MV-4-11 (cell line): ENCODE data around the gene GPR39.

Experiments used
- DNase-seq: peaks from one replicate; lab custom pipeline; 2025; lab: John Stamatoyannopoulos, UW

The GPR39 gene

DNA sequence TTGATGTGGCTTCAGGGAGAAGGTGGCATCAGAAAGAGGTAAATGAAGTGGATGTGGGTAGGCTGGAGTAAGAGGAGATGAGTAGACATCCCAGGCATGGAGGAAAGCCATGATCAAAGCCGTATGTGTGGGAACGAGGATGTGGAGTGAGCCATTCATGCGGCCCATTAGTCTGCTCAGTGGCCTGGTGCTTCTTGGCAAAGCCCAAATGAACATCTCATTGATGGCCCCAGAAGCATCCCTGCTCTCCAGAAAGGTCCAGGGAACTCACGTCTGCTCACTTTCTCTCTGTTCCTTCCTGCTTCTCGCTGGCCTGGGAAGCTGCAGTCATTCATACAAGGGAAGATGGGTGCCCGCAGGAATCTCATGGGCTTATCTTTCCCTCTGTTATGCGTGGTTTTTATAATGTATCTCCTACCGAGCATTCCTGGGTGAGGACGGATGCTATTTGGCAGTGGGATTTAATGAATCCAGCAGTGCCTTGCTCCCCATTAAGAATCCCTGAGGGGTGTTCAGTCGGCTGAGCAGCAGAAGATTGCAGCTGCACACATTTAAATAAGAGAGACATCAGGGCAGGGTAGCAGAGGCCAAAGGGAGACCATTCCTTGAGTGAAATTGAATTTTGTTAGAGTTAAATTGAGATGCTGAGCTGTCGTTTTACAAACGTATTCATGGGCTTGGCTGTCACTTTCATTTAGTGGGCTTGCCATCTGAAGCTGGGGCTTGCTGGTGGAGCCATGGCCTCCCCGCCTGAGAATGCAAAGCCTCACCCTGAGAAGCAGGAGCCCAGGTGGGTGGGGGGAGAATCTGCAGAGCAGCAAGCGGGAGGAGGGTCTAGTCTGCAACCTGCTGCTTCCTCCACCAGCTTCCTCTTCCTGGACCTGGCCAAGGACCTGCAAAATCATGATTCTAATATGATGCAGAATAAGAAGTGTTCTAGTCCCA lies 188.9 kb downstream of the GPR39 start:
- no peak for DNase-seq

DNA sequence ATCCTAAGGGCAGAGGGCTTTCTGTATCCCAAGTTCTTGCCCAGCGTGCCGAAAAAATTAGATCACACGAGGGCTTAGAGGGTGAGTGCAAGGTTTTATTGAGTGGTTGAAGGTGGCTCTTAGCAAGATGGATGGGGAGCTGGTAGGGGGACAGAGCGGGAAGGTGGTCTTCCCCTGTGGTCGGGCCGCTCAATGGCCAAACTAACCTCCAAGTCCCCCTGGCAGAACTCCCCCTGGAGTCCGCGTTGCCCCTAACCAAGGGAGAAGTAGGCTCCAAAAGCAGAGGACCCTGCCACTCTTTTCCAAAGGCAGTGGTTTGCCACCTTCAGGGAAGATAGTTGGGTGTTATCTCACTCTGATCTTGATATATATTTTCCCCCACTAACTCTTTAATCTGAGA lies 190.0 kb downstream of the GPR39 start:
- DNase-seq, result no peak

DNA sequence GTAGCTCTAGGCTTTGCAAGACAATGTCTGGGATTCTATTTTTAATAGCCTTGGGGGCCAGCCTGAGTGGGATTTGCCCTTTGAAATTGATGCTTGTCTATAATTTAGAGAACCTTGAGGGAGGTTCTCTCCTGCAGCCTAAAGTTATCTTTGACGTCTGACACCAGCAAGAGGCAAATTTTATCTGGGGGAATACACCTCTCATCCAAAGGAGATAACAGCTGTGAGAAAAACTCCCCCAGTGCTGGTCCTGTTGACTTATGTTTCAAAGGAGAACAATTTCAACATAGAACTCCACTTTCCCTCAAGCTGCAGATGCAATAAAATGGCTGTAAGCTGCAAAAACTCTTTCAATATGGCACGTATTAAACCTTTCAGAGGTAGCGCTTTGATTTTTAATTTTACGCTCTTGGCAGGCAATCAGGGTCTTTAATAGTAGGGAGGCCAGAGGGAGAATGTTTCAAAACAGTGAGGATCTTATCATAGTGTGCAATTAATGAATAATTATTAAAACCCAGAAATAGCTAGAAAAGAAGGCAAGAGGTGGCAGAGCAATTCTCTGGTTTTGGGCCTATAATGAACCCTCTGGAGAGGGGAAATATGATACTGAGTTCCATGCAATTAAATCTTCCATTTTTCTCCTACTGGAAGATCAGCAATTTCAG lies 191.0 kb downstream of the GPR39 start:
- DNase-seq, result no peak

DNA sequence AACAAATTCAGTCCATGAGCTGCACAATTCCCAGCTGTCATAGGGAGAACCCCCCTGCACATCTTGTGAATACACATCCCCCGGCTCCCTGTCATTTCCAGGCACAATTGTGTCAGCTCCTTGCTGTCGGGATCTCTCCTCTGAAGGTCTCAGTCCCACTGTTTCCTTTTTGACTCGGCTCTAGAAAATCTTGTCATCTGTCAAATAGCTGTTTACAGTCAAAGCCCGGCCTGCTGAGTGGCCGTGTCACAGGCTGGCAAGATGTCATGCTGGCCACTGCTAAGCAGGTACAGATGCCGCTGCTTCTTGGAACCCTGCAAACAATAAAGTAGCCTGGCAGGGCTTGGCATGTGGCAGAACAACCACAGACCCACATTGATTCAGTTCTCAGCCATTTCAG lies 191.7 kb downstream of the GPR39 start:
- no peak for DNase-seq

DNA sequence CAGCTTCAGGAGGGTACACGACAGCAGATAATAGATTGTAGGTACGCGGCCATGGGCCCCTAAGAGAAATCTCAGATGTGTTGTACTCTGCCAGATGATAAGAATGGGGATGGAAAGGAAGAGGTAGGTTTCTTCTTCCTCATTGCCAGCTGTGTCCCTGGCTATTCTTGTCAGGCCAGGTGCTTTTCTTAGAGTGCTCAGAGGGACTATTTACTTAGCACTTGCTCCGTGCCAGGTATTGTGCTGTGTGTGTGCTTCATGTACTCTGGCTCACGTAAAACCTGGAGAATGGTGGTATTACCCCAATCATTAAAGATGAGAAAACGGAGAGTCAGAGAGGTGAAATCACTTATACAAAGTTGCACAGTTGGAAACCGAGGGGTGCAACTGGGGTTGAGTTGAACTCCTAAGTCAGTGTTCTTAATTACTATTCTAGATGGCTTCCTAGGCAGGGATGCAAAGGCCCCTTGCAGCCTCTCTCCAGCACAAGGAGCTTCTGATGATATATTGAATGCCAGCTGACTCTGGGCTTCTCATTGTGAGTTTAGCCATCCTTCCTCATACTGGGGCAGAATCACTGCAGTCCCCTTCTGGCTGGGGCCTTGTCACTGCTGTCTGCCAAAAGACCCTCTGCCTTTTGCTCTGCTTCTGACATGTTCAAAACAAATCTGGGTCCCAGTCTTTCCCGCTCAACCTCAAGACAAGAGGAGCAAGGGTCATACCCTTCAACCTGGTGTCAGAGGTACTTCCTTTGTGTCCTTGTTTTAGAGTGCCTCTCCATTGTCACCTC lies 192.7 kb downstream of the GPR39 start:
- DNase-seq, result no peak

DNA sequence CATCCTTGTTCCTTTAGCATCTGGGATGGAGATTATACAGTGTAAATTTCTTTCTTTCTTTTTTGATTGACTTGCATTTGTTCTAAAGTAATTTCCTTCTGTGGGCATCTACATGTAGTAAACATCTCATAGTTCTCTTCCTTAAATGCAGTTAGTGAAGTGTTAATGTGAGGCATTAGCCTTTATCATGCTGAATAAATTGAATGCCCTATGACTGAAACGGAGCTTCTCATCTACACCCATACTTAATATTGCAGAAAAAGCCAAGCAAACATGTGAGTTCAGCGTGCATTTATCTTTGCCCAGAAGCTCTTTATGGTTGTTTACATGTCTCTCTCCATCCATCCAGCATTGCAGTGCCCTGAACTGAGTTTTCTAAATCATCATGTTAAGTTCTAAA lies 195.1 kb downstream of the GPR39 start:
- no peak for DNase-seq

DNA sequence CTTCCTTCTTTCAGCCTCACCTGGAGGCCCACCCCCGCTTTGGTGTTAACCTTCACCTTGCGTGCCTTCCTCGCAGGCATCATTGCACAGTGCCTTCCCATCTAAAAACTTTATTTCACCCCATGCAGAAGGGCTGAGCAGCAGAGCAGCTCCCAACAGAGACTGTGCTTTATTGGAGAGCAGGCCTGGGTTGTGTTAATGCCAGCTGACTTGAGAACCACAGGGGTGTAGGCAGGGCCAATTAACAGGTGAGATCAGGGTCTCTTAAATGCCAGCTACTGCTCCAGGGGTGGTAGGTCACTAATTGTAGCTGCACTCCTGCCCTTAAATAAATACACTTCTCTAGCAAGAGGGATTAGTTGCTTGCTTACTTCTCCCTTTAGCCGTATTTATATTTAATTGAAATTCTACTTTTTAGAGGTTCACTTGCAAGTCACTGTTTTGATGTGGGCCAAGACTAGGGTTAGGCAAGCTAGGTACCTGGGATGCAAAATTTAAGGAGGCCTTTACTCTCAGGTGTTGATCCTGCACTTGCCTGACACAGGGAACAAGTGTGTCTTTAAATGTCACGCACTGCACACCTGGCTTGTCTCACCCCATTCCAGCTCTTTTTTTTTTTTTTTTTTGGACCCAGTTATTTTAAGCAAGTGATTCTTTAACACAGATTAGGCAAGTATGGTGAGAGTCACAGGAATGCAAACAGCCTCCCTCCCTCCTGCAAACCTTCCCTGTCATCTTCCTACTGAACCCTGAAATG lies 198.9 kb downstream of the GPR39 start:
- no peak for DNase-seq

DNA sequence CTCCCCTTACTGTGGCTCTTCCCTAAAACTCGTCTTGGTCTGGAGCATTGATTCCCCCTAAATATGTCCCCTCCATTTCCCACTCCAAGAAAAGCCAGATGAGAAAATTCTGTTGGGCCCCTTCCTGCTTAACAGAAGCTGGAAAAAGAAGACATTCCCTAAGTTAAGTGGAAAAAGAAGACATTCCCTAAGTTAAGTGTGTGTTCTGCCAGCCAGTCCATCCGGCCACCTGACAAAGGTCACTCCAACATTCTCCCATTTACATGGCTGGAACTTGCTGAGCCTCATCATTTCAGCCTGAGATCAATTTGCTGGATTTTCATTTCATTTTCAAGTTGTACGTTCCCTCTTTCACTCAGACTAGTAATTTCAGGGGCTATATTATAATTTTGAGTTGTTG lies 201.4 kb downstream of the GPR39 start:
- no peak for DNase-seq

DNA sequence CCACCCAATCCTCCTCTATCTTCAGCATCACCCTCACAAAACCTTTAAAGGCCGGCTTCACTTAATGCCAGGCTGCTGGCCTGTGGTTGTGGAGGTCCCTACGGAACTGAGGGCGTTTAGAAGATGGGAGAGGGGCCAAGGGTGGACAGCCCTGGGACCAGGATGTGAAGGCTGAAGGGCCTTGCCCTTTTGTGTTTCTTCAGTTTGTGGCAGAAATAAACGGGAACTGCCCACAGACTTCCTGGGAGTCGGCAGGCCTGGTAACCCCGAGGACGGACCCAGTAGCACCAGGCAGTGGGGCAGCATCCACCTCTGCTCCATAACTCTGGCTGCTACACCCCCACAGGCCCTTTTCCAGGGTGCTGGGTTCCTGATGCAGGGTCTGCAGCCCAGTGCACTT lies 202.1 kb downstream of the GPR39 start:
- DNase-seq, result no peak

DNA sequence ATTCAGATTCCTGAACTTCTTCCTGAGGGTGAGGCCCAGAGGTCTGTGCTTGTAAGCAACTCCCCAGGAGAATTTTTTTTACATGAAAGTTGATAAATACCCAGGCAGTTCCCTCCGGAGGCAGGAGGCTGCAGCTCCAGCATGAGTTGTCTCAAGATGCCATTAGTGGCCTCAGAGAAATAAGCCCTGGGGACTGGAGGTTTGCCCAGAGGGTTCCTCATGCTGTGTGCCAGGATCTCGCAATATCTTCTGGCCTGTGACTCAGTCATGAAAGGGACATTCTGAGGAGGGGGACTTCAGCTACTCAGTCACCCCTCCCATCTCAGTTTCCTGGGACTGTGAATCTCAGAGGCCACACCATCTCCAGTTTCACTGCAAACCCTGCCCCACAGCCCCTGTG lies 203.5 kb downstream of the GPR39 start:
- DNase-seq, result peak; percentile 48

DNA sequence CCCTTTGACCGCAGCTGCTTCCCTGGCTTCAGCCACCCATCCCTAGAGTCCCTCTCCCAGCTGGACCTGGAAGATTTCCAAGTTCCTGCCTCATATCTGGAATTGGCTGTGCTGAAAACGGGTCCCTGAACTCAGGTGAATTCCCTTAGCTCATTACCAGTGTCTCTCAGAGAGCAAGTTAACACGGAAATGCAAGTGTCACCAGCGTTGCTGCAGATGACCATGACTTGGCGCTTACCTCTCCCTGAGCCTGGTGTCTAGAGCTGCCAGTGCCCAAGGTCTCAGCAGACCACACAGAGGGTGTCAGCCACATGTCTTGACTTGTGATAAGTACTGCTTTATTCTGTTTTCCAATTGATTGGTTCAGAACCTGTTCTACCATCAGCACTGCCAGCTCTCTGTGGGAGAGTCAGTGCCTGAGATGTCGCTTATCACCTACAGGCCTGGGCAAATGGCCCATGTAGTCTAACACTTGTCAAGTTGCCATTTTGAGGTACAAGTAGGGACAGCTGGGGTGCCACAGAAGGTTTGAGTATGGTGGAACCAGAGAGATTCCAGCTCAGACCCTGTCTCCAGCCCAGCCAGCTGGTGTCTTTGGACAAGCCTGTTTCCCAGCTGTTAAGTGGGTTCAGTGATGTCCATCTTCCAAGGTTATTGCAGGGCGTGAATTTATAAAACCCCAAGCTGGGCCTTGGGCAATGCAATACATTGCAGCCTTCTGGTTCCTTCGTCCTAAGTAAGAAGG lies 204.7 kb downstream of the GPR39 start:
- no peak for DNase-seq

DNA sequence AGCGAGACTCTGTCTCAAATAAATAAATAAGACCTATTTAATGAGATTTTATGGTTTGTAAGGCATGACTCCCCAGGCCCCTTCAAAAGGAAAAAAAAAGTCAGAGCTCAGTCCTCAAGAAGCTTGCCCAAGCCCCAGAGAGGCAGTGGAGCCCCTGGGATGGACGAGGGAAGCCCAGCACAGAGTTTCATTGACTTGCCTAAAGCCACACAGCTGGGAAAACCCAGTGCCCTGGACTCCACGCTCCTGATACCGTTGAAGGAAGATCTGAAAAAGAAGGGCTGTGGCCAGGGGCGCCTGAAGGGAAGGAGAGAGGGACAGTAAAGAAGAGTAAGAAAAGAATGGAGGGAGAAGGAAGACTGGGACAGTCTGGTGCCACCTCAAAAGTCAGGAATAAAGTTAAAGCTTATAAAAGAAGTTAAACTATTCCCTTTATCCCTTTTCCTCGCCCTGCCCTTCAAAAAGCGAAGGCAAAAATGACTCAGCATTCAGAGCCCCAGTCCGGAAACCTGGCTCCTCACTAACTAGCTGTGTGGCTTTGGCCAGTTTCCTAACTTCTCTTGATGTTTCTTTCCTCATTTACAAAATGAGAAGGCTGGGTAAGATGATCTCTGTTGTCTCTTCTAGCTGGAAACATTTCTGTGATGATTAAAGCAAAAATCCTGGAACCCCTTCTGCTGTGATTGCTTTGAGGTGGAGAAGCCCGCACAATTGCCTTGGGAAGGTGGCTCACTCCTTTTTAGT lies 206.7 kb downstream of the GPR39 start:
- DNase-seq, result peak; percentile 62

DNA sequence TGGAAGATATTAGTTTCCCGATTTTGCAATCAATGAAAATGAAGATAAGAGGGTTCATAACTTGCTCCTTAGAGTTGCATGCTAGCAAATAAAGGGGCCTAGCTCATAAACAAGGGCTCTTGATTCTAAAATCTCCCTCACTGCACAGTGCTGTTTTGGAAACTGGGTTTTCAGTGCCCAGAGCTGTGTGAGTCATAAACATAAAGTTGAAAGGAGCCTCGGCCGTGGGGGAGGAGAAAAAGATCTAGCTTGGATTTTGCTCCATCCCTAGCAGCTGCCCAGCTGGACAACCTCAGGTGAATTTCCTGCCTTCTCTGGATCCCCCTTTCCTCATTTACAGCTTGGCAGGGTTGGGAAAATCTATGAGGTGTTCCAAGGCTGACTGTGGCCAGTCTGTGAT lies 210.9 kb downstream of the GPR39 start:
- no peak for DNase-seq

DNA sequence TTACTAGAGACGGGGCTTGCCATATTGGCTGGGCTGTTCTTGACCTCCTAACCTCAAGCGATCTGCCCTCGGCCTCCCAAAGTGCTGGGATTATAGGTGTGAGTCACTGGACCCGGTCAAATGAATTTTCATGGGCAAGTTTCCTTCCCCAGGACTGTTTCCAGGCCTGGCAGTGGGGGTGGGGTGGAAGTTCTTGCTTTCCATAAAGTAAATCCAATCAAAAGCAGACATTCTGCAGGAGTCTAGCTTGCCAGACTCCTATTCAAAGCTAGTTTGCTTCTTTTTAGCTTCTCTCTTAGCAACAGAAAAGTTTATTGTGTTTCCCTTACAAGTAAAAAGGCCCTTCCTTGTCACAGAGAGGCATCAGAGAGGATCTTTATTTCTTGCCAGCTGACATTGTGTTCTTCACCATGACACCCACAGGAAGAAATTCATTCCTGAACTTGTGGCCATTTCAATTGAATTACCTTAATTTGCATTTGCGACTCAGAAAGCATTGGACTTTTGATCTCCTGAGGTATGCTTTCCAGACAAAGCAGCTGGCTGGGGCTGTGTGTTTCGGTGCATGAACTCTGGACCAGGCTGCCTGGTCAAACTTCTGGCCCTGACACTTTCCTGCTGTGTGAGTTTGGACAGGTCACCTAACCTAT lies 215.5 kb downstream of the GPR39 start:
- DNase-seq, result no peak

DNA sequence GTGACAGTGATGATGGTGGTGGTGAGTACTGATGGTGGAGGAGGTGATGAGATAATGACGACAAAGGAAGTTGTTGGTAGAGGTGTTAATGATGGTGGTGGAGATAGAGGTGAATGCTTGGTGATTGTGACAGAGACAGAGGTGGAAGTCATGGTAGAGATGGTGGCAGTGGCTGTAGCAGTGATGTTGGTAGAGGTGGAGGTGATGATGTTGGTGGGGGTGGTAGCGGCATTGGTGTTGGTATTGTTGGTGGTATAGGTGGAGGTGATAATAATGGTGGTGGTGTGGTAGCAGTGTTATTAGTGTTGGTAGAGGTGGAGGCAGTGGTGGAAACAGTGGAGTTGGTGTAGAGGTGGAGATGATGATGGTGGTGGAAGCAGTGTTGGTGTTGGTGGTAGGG lies 217.0 kb downstream of the GPR39 start:
- no peak for DNase-seq

DNA sequence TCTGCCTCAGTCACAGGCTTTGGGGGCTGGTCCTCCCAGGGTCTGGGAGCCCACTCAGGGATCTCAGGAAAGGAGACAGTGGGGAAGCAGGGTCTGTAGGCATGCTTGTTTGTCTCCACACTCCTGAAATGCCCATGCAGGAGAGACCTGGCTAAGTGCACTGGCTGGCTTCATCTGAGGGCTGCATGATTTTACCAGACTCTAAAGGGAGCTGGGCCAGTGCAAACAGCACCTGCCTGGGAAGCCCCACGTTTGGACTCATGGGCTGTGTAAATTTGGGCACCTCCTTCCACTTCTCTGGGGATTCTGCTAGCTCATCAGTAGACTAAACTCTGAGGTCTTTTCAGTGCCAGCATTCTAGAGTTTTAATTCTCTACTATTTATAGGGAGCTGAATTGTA lies 219.7 kb downstream of the GPR39 start:
- DNase-seq, result no peak

DNA sequence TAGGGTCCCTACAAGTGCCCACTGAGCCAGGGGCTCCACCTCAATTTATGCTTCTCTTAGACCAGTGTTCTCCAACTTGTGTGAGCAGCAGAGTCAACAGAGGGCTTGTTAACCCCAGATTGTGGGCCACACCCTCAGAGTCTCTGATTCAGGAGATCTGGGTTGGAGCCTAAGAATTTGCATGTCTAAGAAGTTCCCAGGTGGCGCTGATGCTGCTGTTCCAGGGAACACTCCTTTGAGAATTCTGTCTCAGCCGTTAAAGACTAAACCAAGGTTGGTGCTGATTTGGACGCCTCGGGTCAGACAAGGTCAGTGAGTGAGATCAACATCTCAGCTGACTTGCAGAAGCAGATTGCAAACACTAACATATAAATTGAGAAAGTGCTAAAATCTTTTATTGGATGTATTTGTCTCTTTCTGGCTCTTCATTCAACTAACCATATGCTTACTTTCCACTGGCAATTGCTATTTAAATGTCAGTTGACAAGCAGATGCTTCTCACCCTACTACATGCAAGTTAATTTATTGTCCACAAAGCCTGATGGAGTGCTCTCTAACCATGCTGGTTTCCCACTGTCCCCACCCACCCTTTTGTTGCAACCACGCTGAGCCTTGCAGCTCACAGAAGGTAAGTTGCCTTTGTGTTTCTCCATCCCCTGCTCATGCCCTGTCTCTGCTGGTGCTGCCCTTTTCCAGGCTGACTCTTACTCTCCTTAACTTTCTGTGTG lies 221.9 kb downstream of the GPR39 start:
- DNase-seq, result no peak

DNA sequence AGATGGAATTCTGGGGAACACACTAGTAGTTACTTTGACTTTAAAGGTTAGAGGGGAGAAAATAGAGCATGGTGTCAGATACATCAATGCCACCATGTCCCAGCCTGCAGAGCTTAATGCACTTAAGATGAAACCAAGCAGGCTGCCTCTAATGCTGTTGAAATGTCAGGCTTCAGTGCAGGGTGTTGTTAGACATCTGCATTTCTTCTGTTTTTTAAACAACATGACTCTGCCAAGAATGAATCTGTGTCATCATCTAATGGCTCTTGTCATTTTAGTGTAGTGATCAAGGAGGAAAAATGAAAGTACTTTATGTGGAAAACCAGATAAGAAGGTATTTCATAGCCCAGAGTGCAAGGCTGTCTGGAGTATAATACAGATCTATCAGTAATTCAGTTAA lies 223.5 kb downstream of the GPR39 start:
- DNase-seq, result no peak

DNA sequence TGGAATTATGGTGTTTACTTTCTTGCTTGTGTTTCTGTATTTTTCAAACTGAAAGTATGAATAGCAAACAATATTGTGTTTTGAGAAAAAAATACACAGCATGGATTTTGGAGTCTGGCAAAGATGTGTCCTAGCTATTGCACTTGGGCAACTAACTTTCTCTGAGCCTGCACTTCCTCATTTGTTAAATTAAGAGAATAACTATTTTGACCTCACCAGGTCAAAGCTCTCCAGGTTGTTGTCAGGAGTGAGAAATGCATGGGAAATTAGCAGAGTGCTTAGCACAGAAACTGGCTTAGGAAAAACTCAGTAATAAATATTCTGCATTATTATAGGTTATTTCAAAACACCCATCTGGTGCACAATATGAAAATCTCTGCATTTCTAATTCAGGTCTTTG lies 225.2 kb downstream of the GPR39 start:
- peak; percentile 7 for DNase-seq
